Left ventricle myocardium superior (tissue), 1 donor: ENCODE results near the gene CDC45. TPM values are rescaled to one million over a fixed set of nuclear protein-coding genes. Genes with fewer than 3 reads are reported as not detected.

ENCODE experiments used
- ATAC-seq: fragments of 200-7000 bp; cut with Tn5 transposase; one replicate; pipeline ENCODE4 v1.9.1; 2020; ENCODE audit warnings: mild to moderate bottlenecking, moderate library complexity
- DNase-seq: peaks from one replicate; pipeline ENCODE4 v3.0.0-alpha.2; 2020
- intact Hi-C: fragments of 100-400 bp; cut with micrococcal nuclease; formaldehyde crosslinking; loops from one replicate; pipeline ENCODE4 v1.11.0; 2022
- total RNA-seq: library from RNA; stranded (reverse); fragmentation: NEBNext Ultra II Directional; extraction: Animal tissue kit (Norgen Biotek cat#: 25700); gene quantifications from one replicate; pipeline ENCODE4 v1.2.1, GENCODE V29; 2021
- donor health status: DM: no; HTN: yes; CAD: no; lungs with severe emphysema.

Gene CDC45
- total RNA-seq, 1 donor from 2014 or later, result 0.67 TPM

- DNase-seq, result no peak
- no peak for ATAC-seq
- intact Hi-C loops, result no loop called here
Observed at GRCh38 chr22:19504900-19505734, 25.4 kb downstream of the CDC45 start.

DNA sequence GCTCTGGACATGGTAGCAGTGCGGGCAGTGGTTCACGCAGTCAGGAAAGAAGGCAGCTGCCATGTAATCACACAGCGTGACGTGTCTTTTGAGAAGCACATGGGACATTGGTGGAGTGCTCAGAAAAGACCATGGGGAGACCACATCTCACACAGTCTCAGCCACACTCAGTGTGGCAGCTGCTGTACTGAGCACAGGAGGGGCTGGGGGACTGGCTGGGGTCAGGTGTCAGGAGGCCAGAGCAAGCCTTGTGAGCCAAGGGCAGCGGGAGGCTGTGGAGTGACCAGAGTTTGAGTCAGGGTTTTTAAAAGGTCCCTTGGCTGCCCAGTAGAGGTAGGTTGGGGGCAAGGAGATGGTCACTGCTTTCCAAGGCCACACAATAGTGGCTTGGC, 26.0 kb downstream of the CDC45 start:
- intact Hi-C loops, result no loop called here
- DNase-seq (no peak), ATAC-seq (no peak)

DNA sequence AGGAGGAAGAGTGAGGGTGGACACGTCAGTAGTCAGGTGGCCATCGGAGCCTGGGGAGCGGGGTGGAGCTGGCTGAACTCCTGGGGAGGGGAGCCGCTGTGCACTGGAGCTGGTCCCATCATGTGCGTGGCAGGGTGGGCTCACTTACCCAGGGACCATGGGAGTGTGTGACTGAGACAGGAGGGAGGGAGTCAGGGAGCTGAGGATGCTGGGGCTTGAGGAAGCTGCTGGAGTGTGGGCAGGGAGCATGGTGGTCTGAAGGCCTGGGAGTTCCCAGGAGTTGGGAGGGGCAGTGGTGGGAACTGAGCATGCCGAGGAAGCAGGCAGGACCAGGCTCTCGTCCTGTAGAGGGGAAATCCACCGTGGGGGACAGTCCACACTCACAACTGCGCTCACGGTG, 26.5 kb downstream of the CDC45 start:
- DNase-seq (no peak), ATAC-seq (no peak)
- intact Hi-C loops, result no loop called here

DNA sequence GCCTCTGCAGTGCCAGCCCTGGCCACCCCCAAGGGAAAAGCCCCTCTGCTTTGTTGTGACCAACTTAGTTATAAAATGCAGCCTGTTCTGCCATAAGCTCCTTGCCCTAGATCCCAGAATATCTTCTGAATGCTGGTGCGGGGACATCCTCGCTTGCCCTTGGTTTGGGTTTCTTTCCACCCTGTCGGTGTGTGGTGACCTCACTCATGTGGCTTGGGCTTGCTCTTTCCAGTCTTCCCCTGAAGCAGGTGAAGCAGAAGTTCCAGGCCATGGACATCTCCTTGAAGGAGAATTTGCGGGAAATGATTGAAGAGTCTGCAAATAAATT, 27.8 kb downstream of the CDC45 start:
- DNase-seq, result no peak
- intact Hi-C loops, result no loop called here
- ATAC-seq, result no peak

DNA sequence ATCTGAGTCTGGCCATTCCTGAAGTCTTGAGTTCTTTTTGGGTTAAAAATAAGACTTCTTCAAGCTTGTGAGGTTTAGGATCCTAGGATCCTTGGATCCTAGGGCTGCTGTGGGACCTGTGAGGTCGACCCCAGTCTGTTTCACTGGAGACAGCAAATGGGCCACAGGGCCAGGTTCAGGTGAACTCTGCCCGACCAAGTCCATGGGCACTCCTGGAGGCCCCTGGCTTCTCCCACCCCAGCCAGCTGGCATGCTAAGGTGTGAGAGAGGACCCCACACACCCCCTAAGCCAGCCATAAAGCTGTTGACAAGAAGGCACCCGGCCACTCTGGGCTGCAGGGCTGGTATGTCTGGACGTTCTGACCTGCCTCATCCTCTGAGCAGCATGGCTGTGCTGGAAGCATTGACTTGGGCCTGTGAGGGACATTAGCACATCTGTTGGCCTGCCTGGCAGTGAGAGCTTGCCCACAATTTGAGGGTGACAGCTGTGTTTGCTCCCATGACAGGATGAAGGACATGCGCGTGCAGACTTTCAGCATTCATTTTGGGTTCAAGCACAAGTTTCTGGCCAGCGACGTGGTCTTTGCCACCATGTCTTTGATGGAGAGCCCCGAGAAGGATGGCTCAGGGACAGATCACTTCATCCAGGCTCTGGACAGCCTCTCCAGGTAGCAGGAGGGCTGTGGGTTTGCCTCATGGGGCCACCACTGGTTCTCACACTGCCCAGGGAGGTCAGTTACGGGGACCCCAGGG, 28.5 kb downstream of the CDC45 start:
- DNase-seq (no peak), ATAC-seq (no peak)
- intact Hi-C loops, result no loop called here

GRCh38 chr22:19509191-19509590, 29.5 kb downstream of the CDC45 start:
- ATAC-seq (no peak), DNase-seq (no peak)
- intact Hi-C loops, result no loop called here

GRCh38 chr22:19509923-19510322, 30.2 kb downstream of the CDC45 start:
- ATAC-seq (no peak), DNase-seq (no peak)
- intact Hi-C loops, result no loop called here

- DNase-seq (no peak), ATAC-seq (no peak)
- intact Hi-C loops, result no loop called here
Observed at GRCh38 chr22:19510919-19511341, 31.2 kb downstream of the CDC45 start.

GRCh38 chr22:19513823-19514222, 34.1 kb downstream of the CDC45 start:
- no peak for DNase-seq
- ATAC-seq, result no peak
- intact Hi-C loops, result no loop called here

- DNase-seq (no peak), ATAC-seq (no peak)
- intact Hi-C loops, result no loop called here
Observed at GRCh38 chr22:19514831-19515565, 35.3 kb downstream of the CDC45 start.

DNA sequence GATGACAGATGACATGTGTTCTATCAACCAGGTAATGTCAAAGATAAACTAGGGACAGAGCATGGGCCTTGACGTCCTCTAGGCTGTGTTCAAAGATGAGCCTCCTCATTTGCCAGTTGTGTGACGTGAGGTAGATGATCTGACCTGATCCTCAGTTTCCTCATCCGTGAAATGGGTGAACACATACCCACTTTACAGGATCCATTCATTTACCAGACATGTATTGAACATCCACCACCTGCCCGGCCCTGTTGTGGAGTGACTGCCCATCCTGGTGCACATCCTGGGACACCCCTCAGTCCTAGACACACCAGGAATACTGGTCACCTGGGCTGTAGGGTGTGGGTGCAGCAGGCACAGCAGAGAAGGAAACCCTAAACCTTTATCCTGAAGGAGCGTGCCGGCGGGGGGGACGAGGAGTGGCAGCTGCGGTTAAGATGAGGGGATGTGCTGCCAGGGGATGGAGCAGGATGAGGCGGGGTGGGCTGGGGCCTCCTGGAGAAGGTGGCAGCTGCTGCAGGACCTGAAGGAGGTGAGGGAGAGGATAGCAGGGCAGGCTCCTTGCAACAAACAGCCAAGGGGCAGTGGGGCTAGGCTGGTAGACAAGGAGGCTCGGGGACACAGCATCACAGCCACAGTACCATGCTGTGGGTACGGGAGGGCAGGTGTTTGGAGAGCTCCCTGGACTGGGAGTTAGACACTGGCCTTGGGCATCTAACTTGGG, 36.1 kb downstream of the CDC45 start:
- intact Hi-C loops, result no loop called here
- ATAC-seq, result no peak
- no peak for DNase-seq

- intact Hi-C loops, result no loop called here
- ATAC-seq (no peak), DNase-seq (no peak)
Observed at GRCh38 chr22:19516378-19517170, 36.9 kb downstream of the CDC45 start.

- no peak for DNase-seq
- intact Hi-C loops, result no loop called here
- no peak for ATAC-seq
Observed at GRCh38 chr22:19517171-19517500, 37.4 kb downstream of the CDC45 start.

GRCh38 chr22:19517919-19518611, 38.3 kb downstream of the CDC45 start:
- intact Hi-C loops, result no loop called here
- DNase-seq, result no peak
- no peak for ATAC-seq

DNA sequence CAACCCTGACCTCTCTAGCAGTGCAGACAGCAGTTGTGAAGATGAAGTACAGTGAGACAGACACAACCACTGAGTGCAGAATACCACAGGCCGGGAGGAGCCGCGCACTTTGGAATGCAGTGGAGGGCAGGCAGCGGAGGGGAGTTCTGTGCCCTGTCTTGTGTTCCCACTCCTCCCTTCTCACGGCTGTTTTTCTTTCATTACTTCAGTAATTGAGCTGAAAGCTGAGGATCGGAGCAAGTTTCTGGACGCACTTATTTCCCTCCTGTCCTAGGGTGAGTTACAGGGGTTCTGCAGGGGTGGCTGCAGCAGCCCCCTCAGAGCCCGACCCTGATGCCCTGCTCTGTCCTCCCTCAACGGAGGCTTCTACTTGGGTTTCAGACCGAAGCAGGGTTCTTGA, 38.9 kb downstream of the CDC45 start:
- no peak for ATAC-seq
- intact Hi-C loops, result no loop called here

DNA sequence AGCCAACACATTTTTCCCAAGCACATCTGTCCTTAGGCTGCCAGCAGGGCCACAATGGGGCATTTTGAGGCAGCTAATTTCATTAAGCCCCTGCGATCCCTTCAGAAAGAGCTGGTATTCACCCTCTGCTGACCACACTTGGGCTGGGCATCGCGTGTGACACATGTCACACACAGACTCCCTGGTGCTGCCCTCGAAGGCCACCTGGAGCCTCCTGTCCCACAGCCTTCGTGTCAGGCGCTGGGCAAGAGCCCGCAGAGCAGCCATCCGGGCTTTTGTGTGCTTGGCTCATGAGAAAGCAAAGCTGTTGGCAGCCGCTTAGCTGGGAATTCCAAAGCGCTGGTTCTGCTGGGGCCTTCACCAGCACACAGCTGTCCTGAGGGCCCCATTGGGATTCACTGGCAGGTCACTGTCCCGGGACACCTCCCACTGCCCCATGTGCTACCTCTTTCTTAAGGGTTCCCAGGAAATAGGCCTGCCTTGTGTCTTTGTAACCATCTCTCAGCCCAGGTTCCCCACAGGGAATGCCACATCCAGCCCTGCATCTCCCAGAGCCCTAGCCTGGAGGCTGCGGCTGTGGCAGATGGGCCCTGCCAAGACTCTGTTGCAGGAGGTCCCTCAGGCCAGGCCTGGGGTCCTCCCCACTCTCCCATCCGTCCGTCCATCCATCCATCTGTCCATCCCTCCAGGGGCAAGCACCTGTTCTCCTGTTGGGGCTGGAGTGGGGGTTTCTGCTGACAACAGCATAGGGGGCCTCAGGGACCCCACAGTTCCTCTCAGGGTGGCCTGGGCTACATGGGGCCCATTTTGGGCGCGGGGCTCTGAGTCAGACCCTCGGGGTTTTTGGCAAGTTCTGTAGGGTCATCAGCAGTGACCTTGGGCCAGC, 39.6 kb downstream of the CDC45 start:
- DNase-seq, result no peak
- ATAC-seq, result no peak
- intact Hi-C loops, result no loop called here

More for the DNA sequence above, 38.9 kb downstream of the CDC45 start:
- DNase-seq, result no peak

- no peak for DNase-seq
- intact Hi-C loops, result no loop called here
- ATAC-seq, result no peak
Observed at GRCh38 chr22:19520007-19520406, 40.3 kb downstream of the CDC45 start.
